GM12892 (cell line): Measurements from ENCODE around the gene ZFPM1.

Experiments
- POLR2A ChIP-seq: IDR thresholded peaks from 2 replicates; pipeline ENCODE4 v1.6.1; 2011; ENCODE audit warnings: low read depth, low read length, control low read depth
- POLR2AphosphoS5 ChIP-seq: IDR thresholded peaks from 2 replicates; pipeline ENCODE4 v1.6.1; 2011; ENCODE audit warnings: low read depth, low read length, control low read depth
- TAF1 ChIP-seq: IDR thresholded peaks from 2 replicates; pipeline ENCODE4 v1.6.1; 2011; ENCODE audit warnings: low read depth, mild to moderate bottlenecking, control low read depth, low read length, borderline replicate concordance

DNA sequence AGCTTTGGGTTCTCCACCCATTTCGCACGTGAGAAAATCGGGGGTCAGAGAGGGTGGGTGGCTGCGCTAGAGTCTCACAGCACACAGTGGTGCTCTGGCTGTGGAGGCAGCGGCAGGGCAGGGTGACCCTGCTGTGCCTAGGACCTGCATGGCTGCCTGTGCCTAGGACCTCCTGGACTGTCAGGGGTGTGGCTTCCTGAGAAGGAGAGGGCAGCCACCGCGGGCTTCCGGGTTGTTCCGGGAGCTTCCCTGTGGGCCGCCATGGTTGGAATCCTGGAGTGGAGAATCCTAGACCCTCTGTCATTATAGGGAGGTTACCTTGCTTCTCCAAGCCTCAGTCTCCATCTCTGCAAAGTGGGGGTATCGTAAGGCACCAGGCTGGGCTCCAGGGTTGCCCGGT, 9.3 kb downstream of the ZFPM1 start:
- TF ChIP-seq POLR2AphosphoS5 = no peak
- no peak for TF ChIP-seq POLR2A
- TF ChIP-seq TAF1 = no peak
